UCSD-AML1 (cell line): ENCODE data around the gene VEPH1.

ENCODE experiments used
- DNase-seq: peaks from one replicate; lab custom pipeline; 2025; ENCODE audit not compliant: unreplicated experiment; lab: John Stamatoyannopoulos, UW

The VEPH1 gene

DNA sequence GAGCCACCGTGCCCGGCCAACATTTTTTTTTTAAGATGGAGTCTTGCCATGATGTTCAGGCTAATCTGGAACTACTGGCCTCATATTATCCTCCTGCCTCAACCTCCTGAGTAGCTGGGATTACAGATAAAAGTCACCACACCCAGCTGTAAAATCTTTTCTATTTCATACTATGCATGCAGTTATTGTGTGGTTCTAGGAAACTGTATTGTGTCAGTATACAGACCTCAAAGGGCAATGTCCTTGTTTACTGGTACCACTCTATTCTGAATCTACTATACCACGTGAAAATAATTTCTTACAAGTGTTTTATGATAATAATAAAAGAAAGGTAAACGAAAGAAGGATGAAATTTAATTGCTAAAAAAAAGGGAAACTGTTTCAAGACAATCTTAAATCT is 190.0 kb downstream of the VEPH1 start:
- no peak for DNase-seq

GRCh38 chr3:157312376-157312745 is 190.9 kb downstream of the VEPH1 start:
- DNase-seq, result no peak

DNA sequence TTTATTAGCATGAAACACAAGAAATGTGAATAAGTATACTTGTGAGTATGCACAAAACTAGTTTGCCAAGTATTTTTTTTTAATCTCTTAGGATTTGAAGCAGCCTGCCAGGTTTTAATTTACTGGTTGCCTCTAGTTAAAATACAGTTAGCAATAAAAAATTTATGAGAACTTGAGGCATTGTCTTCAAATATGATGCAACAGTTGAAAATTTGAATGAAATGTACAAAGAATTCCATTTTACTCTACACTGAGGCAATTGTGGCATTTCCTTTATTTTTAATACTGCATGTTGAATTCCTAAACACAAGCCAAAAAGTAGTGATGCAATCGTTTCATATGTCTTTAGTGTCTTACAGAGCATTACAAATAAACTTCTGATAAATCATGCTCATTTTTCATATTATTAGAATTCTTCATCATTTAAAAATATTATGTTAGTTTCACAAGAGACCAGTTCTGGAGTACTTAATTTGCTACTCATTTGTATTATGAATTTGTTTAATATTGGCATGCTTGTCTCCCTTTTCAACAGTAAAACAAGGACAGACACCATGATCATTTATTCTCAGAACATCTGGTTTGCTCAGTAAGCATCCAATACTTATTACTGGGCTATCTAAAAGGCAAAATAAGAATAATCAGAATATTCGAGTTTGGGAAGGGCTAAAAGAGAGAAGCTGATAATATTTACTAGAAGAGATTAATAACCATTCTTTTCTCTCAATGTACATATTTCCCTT is 191.4 kb downstream of the VEPH1 start:
- DNase-seq, result no peak

DNA sequence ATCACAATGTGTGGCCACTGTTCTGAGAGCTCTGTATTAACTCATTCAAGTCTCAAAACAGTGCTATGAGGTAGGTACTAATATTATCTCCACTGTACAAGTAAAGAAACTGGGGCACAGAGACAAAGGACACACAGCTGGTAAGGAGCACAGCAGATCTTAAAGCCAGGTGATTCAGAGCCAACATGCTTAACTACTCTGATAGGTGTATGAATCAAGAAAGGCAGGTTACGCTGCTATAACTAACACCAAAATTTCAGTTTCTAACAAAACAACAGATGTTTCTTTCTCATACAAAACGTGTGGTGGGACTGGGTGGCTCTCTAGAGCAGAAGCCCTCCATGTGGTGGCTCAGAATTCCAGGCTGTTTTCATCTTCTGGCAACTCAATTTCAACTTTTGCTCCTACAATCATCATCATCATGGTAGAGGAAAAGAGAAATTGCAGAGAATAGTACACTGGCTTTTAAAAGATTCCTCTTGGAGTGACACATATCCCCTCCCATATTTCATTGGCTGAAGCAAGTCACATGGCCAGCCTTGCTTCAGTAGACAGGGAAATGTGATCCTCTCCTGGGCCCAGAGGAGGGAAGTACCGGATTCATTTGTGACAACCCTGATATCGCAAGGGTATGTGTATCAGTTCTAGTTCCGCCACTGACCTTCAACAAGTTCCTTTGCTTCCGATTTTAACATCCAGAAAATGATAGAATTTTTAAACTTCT is 192.7 kb downstream of the VEPH1 start:
- DNase-seq, result no peak

GRCh38 chr3:157306502-157306901 is 196.7 kb downstream of the VEPH1 start:
- DNase-seq, result no peak

- DNase-seq, result no peak
Observed at GRCh38 chr3:157305392-157305791, 197.8 kb downstream of the VEPH1 start.

DNA sequence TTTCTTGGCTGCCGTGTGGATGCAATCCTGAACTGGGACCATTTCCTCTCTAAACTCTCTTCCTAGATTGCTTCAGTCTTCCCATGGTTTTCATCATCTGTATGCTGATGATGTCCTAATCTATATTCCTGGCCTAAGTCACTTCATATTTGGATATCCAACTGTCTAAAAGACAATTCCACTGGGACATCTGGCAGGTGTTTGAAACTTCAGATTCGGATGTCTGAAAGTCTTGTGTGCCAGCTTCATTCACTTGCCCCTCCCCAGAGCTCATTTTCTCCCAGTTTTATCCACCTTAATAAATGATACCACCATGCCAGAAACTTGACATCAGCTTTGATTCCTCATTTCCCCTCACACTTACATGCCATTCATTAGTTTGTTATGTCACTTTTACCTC is 201.5 kb downstream of the VEPH1 start:
- no peak for DNase-seq

- no peak for DNase-seq
Observed at GRCh38 chr3:157300981-157301663, 202.1 kb downstream of the VEPH1 start.

DNA sequence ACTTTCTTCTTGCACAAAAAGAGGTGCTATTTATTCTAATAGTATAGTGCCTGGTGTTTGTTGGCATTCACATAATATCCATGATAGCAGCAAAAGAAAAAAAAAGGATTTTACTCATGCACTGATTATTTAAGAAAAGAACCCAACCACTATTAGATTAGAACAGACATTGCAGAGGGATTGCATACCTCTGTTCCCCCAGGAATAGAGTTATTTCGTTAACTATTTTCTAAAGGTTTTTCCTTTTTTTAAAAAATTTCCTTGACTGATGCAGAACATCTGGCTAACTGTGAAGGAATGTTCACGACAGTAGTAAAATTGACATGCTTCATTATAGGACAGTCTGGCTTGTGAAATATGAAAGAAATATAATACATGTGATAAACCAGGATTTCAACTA is 203.1 kb downstream of the VEPH1 start:
- no peak for DNase-seq

DNA sequence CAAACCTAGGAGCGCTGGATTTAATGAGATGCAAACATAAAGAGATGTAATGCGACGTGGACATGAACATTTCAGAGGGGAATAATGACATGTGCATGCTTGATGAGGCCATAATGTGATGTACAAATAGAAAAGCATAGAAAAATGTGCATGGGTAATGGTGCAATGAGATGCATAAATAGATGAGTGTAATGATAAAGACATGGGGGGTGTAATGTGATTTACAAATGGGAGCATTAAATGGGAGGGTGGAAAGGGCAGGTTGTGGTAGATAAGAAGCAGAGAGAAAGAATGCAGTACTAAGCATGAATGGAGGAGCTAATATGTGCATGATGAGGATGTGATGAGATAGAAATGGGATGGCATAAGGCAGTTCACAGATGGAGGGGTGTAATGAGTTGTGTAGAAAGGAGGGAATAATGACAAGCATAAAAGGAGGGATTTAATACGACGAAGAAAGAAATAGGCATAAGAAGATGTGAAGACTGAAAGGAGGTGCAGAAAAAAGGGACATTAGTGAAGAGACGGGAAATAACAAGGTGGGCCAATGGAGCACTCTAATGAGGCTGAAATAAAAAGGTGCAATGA is 205.8 kb downstream of the VEPH1 start:
- DNase-seq, result no peak

DNA sequence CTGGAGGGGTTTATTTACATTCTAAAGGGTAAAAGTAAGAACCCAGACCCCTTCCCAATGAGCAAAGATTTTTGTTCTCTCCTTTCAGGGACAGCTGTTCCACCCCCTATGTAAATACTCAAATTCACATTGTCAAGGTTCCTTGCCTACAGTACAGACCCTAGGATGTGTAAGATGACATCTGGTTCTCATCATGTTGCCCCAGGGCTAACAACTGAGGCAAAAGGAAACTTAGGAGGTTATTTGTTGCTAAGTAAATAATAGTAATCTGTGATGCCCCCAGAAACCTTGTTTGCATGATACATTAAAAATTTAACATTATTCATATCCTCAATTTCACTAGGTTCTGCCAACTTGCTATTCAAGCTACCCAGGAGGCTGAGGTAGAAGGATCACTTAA is 208.3 kb downstream of the VEPH1 start:
- no peak for DNase-seq

DNA sequence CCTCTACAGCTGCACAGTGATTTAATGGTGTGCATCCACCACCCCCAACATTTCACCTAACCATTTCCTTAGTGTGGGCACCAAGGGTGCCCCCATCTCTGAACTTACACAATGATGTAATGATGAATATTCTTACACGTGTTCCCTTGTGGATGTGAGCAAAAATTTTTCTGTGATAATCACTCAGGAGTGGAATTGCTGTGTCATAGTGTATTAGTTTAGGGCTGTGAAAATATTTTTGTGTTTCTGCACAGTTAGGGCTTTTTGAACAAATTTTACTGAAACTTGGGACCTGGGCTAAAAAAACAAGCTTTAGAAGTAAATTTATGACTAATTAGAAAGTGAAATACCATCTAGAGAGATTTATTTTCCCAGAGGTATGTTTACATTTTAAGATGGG is 208.7 kb downstream of the VEPH1 start:
- DNase-seq, result no peak

DNA sequence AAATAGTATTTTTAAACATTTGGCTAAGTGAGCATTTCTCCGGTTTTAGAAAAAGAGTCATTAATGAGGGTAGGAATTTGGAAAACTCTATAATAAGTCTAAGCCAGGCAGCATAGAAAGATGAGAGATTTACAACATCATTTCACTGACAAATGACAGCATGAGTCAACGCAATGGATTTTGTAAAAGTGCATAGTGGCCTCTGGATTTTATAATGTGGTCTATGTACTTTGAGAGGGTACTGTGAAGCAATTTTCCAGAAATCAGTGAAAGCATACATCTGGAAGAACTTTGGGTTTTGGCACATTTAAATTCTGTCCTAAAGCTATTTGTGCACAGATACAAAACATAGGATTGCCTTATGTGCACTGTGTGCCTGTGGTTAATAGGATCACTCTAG is 212.4 kb downstream of the VEPH1 start:
- no peak for DNase-seq

DNA sequence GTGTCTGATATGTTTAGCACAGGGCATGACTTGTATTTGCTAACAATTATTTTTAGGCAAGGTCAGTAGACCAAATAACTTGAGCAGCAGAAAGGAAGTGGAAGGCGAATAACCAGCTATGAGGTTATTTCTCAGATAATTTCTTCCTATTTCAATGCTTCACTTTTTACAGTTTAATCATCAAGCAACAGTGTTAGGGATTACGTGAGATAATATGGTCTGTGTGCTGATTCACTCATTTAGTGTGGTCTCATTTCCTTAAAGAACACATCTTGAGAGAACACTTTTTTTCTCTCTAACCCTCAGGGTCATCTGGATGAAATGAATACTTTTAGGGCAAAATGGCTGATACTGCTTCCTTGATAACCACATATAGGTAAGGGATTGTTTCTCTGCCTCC is 217.2 kb downstream of the VEPH1 start:
- no peak for DNase-seq

DNA sequence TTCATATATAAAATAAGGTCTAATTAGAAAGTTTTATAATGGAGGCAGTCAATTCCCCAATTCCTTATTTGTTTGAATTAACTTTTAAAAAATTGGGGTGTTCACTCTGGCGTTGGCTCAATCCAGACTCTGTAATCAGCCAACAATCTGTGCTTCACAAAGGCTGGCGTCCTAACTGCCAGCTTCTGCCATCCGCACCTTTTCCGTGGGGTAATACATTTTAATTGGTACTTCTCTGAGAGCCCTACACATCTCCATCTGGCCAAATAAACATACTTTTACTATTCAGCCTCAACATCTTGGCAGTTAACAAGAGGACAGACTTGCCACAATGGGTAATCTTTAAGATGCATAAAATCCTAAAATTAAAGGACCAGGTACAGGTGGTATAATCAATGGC is 218.1 kb downstream of the VEPH1 start:
- DNase-seq, result no peak

- DNase-seq, result no peak
Observed at GRCh38 chr3:157284688-157285087, 218.5 kb downstream of the VEPH1 start.

- no peak for DNase-seq
Observed at GRCh38 chr3:157282261-157283191, 220.7 kb downstream of the VEPH1 start.

DNA sequence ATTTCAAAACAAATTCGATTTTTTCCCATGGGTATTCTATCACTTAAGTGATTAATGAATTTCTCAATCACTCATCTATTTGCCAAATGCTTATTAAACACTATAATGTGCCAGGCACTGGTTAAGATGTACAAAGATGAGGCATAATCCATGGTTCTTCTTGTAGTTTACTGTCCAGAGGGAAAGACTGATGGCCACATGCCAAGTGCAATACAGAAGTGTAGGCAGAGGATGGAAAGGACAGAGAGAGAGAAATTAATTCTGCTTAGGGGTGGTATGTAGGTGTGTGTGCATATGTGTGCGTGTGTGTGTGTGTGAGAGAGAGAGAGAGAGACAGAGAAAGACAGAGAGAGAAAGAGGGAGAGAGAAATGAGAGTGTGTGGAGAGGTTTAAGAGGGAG is 222.4 kb downstream of the VEPH1 start:
- DNase-seq, result no peak

DNA sequence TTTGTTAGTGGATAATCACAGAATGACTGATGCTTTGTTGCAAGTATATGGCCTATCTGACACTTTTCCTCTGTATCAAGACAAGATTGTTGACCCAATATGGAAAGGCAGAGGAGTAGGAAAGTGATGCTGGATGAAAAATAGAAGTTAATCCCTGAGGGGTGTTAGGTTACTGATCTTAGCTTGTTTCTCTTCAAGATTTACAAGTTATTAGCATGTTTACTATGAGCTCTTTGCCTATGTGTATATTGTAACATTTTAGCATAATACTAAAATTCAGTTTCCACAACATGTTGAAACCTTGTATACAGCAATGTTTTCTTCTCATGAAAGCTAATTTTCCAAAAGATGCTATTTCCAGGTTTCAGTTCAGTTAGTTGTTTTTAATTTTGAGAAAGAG is 222.9 kb downstream of the VEPH1 start:
- no peak for DNase-seq

GRCh38 chr3:157279237-157279636 is 224.0 kb downstream of the VEPH1 start:
- no peak for DNase-seq

DNA sequence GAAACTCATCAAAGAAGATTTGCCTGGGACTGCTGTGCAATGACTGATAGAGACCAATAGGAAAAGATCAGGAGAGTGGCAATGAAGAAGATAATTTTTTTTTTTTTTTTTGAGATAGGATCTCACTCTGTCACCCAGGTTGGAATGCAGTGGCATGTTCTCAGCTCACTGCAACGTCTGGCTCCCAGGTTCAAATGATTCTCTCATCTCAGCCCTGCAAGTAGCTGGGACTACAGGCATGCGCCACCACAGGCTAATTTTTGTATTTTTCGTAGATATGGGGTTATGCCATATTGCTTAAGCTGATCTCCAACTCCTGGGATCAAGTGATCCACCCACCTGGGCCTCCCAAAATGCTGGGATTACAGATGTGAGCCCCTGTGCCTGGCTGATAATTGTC is 226.4 kb downstream of the VEPH1 start:
- DNase-seq, result no peak
